Trophoblast cell (in vitro differentiated cells and primary cell): Measurements from ENCODE around the gene MALAT1.

Experiments
- DNase-seq, 2 donors: peaks; one replicate each; pipeline ENCODE4 v3.0.0-alpha.2; 2016
- H2AFZ ChIP-seq: 2 replicates; pipeline ENCODE4 v1.6.1; 2013; ENCODE audit warnings: low read length, moderate library complexity, mild to moderate bottlenecking; ENCODE audit not compliant: insufficient read depth, poor library complexity
- H2AK5ac ChIP-seq: 2 replicates; pipeline ENCODE4 v1.6.1; 2013; ENCODE audit warnings: mild to moderate bottlenecking, low read length
- H2BK120ac ChIP-seq: 2 replicates; pipeline ENCODE4 v1.6.1; 2013; ENCODE audit warnings: low read length, mild to moderate bottlenecking, moderate library complexity; ENCODE audit not compliant: insufficient read depth, poor library complexity
- H2BK12ac ChIP-seq: 2 replicates; pipeline ENCODE4 v1.6.1; 2013; ENCODE audit warnings: mild to moderate bottlenecking, low read length, moderate library complexity
- H2BK5ac ChIP-seq: 2 replicates; pipeline ENCODE4 v1.6.1; 2013; ENCODE audit warnings: low read length, low read depth, moderate library complexity, mild to moderate bottlenecking; ENCODE audit not compliant: poor library complexity
- H3K14ac ChIP-seq: 2 replicates; pipeline ENCODE4 v1.6.1; 2013; ENCODE audit warnings: mild to moderate bottlenecking, low read length
- H3K18ac ChIP-seq: 2 replicates; pipeline ENCODE4 v1.6.1; 2013; ENCODE audit warnings: mild to moderate bottlenecking, low read length
- H3K23ac ChIP-seq: 2 replicates; pipeline ENCODE4 v1.6.1; 2013; ENCODE audit warnings: low read length
- H3K27ac ChIP-seq: 2 replicates; pipeline ENCODE4 v1.5.1; 2013; ENCODE audit warnings: low read depth, mild to moderate bottlenecking, inconsistent platforms, low read length, moderate library complexity
- H3K27me3 ChIP-seq: 2 replicates; pipeline ENCODE4 v1.6.1; 2013; ENCODE audit warnings: inconsistent platforms, mild to moderate bottlenecking, low read length, moderate library complexity; ENCODE audit not compliant: insufficient read depth
- H3K36me3 ChIP-seq, 2 experiments: 1 replicate in 1 of 2; 2 replicates in 1 of 2; pipeline ENCODE4 v1.6.1; 2013; ENCODE audit warnings: low read length in 2 of 2, mild to moderate bottlenecking in 2 of 2, moderate library complexity in 1 of 2; ENCODE audit not compliant: insufficient read depth in 2 of 2, control insufficient read depth in 1 of 2
- H3K4ac ChIP-seq: 2 replicates; pipeline ENCODE4 v1.6.1; 2013; ENCODE audit warnings: low read depth, mild to moderate bottlenecking, low read length, moderate library complexity
- H3K4me1 ChIP-seq, 2 experiments: 1 replicate in 1 of 2; 2 replicates in 1 of 2; pipeline ENCODE4 v1.6.1; 2013; ENCODE audit warnings: low read length in 2 of 2, mild to moderate bottlenecking in 2 of 2, moderate library complexity in 1 of 2; ENCODE audit not compliant: insufficient read depth in 2 of 2, control insufficient read depth in 1 of 2
- H3K4me2 ChIP-seq: 2 replicates; pipeline ENCODE4 v1.6.1; 2013; ENCODE audit warnings: inconsistent platforms, mild to moderate bottlenecking, low read length, moderate library complexity
- H3K4me3 ChIP-seq: 2 replicates; pipeline ENCODE4 v1.5.1; 2013; ENCODE audit warnings: mild to moderate bottlenecking, low read depth, low read length, inconsistent platforms
- H3K79me1 ChIP-seq: one replicate; pipeline ENCODE4 v1.6.1; 2013; ENCODE audit warnings: low read length
- H3K79me2 ChIP-seq: 2 replicates; pipeline ENCODE4 v1.6.1; 2013; ENCODE audit warnings: low read length, mild to moderate bottlenecking; ENCODE audit not compliant: control insufficient read depth, insufficient read depth, poor library complexity
- H3K9ac ChIP-seq: 2 replicates; pipeline ENCODE4 v1.6.1; 2013; ENCODE audit warnings: mild to moderate bottlenecking, low read length
- H3K9me3 ChIP-seq: 2 replicates; pipeline ENCODE4 v1.6.1; 2013; ENCODE audit warnings: low read depth, mild to moderate bottlenecking, control low read depth, inconsistent platforms, low read length; ENCODE audit not compliant: insufficient read depth
- H4K12ac ChIP-seq: 2 replicates; pipeline ENCODE4 v1.6.1; 2013; ENCODE audit warnings: low read depth, mild to moderate bottlenecking, low read length, moderate library complexity
- H4K8ac ChIP-seq: 2 replicates; pipeline ENCODE4 v1.6.1; 2013; ENCODE audit warnings: low read depth, mild to moderate bottlenecking, low read length, moderate library complexity
- H4K91ac ChIP-seq: one replicate; pipeline ENCODE4 v1.6.1; 2013; ENCODE audit warnings: low read depth, mild to moderate bottlenecking, low read length, moderate library complexity
- WGBS: extraction: QIAGEN DNeasy Blood & Tissue Kit; methylation state at CpG from one replicate; pipeline ENCODE4 v1.1.7; 2013; ENCODE audit warnings: missing lambda C conversion rate; ENCODE audit not compliant: insufficient read length, insufficient coverage; ENCODE audit errors: extremely low coverage; 5-methylcytosine and 5-hydroxymethylcytosine counted together

The MALAT1 gene

GRCh38 chr11:65487467-65488272, 11.2 kb upstream of the MALAT1 start:
- Histone ChIP-seq H3K27ac (peak overlapping the region; percentile 100), H4K91ac (peak overlapping the region; percentile 100), H3K9ac (peak overlapping the region; percentile 67), H3K36me3 (no peaks in the 10 kb centered on the region), H4K8ac (peak overlapping the region; percentile 93), H3K79me1 (peaks cover 66% of the 10 kb centered on the region), H2BK5ac (peak overlapping the region; percentile 99), H3K4me2 (peak overlapping the region; percentile 50), H2BK12ac (peak overlapping the region; percentile 97), H2AK5ac (peak overlapping the region; percentile 69), H3K4ac (peak overlapping the region; percentile 66), H3K27me3 (no peaks in the 10 kb centered on the region), H3K79me2 (peaks cover 37% of the 10 kb centered on the region), H3K4me1 (peaks cover 55% of the 10 kb centered on the region in 2 experiments), H3K23ac (no peak overlapping the region), H2BK120ac (peak overlapping the region; percentile 96), H4K12ac (peak overlapping the region; percentile 72), H3K9me3 (no peaks in the 10 kb centered on the region), H3K18ac (peak overlapping the region; percentile 49), H3K14ac (peak overlapping the region; percentile 97), H3K4me3 (peak overlapping the region; percentile 2), H2AFZ (peak overlapping the region; percentile 74)
- no CpG with 5 or more reads among the region's 17 CpGs for WGBS
- DNase-seq, result peak; percentile 99 to 100

GRCh38 chr11:65488273-65489034, 10.4 kb upstream of the MALAT1 start:
- Histone ChIP-seq H3K27ac (peak overlapping the region; percentile 100), H3K4ac (peak overlapping the region; percentile 66), H2BK5ac (peak overlapping the region; percentile 99), H4K8ac (peak overlapping the region; percentile 93), H3K79me2 (peaks cover 39% of the 10 kb centered on the region), H3K4me2 (peak overlapping the region; percentile 50), H2BK12ac (peak overlapping the region; percentile 97), H3K23ac (no peak overlapping the region), H2AK5ac (peak overlapping the region; percentile 90), H4K12ac (peak overlapping the region; percentile 72), H3K18ac (peak overlapping the region; percentile 91), H3K27me3 (no peaks in the 10 kb centered on the region), H3K9me3 (no peaks in the 10 kb centered on the region), H2AFZ (peak overlapping the region; percentile 74), H3K4me1 (peaks cover 60 to 61% of the 10 kb centered on the region in 2 experiments), H3K14ac (peak overlapping the region; percentile 97), H3K79me1 (peaks cover 72% of the 10 kb centered on the region), H3K9ac (peak overlapping the region; percentile 72), H3K36me3 (no peaks in the 10 kb centered on the region), H2BK120ac (peak overlapping the region; percentile 96), H4K91ac (peak overlapping the region; percentile 100), H3K4me3 (peak overlapping the region; percentile 2)
- WGBS, result no CpG with 5 or more reads among the region's 10 CpGs
- peak in 1 of 2 donors; percentile 67 for DNase-seq

- Histone ChIP-seq H4K12ac (no peak overlapping the region), H3K23ac (no peak overlapping the region), H3K4me2 (peak overlapping the region; percentile 50), H4K8ac (peak overlapping the region; percentile 93), H3K79me1 (peaks cover 73% of the 10 kb centered on the region), H2BK12ac (peak overlapping the region; percentile 97), H3K79me2 (peaks cover 39% of the 10 kb centered on the region), H3K9me3 (no peaks in the 10 kb centered on the region), H3K27me3 (no peaks in the 10 kb centered on the region), H3K27ac (peak overlapping the region; percentile 100), H2AK5ac (peak overlapping the region; percentile 90), H2AFZ (peak overlapping the region; percentile 53), H3K4me3 (no peak overlapping the region), H3K36me3 (no peaks in the 10 kb centered on the region), H2BK5ac (peak overlapping the region; percentile 99), H3K14ac (peak overlapping the region; percentile 97), H4K91ac (peak overlapping the region; percentile 100), H3K4ac (peak overlapping the region; percentile 66), H3K9ac (peak overlapping the region; percentile 72), H3K18ac (peak overlapping the region; percentile 91), H3K4me1 (peaks cover 62% of the 10 kb centered on the region in 2 experiments), H2BK120ac (peak overlapping the region; percentile 97)
- peak; percentile 99 to 100 for DNase-seq
- no CpG with 5 or more reads among the region's 10 CpGs for WGBS
Observed at GRCh38 chr11:65489035-65489705, 9.7 kb upstream of the MALAT1 start.
